Measurements from ENCODE around the gene TRIM58.

TRIM58 gene

DNA sequence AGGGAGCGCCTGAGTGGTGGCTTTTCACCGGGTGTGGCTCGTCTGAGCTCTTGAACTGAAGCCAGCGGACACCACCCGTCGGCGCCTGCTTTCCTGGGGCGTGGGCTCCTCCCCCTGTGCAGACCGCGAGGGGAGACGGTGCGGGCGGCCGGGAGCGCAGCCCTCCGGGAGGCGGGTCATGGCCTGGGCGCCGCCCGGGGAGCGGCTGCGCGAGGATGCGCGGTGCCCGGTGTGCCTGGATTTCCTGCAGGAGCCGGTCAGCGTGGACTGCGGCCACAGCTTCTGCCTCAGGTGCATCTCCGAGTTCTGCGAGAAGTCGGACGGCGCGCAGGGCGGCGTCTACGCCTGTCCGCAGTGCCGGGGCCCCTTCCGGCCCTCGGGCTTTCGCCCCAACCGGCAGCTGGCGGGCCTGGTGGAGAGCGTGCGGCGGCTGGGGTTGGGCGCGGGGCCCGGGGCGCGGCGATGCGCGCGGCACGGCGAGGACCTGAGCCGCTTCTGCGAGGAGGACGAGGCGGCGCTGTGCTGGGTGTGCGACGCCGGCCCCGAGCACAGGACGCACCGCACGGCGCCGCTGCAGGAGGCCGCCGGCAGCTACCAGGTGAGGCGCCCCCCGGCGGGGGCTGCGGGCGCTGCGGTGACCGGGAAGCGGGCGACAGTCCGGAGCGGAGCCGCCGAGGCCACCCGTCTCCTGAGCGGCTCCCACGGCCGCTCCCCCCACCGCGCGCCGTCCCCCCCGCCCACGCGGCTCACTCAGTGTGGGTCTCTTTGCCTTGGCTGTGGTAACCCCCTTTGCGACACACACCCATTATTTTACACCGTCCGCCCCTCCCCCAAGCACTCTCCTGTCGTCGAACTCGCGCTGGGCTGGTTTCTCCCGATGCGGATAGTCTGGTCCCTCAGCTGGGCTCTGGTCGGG is at the start of gene TRIM58:
Gene TRIM58 (plus strand): TSS at position 119 of the 916 bp plus-strand sequence. CDS start 60 bp downstream, at position 179.
- no peak for DNase-seq

GRCh38 chr1:247812637-247813036 is 44.4 kb upstream of the TRIM58 start:
- DNase-seq: no peak

DNA sequence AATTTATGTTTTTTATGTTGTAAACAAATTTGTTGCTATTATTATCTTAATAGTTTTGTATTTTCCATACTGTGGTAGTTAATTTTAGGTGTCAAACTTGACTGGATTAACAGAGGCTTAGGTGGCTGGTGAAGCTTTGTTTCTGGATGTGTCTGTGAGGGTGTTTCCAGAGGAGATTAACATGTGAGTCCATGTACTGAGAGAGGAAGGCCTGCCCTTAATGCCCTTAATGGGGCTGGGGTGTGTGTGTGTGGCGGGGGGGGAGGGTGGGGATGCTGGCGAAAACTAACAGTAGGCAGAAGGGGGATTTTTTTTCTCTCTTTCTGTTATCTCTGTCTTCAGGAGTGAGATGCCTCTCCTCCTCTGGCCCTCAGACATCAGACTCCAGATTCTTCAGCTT is 34.9 kb upstream of the TRIM58 start:
- DNase-seq: no peak

DNA sequence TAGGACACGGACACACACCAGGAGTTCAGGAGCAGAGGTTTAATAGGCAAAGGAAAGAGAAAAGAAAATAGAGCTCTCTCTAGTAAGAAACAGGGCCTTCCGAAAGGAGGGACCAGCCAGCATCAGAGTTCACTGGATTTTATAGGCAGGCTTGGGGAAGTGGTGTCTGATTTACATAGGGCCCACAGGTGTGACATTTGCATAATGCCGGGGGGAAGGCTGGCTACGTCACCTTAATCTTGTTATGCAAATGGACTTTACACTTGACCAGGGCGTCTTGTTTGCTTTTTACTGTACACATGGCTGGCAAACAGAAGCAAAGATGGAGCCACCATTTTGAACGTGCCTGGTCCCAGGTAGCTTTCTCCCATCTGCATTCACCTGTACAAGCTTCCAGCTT is 33.0 kb upstream of the TRIM58 start, which contains the start of gene OR14A16:
Gene OR14A16 (minus strand): TSS at position 97 of the 400 bp plus-strand sequence. CDS start 8,390 bp downstream, outside the sequence.
- DNase-seq: no peak

DNA sequence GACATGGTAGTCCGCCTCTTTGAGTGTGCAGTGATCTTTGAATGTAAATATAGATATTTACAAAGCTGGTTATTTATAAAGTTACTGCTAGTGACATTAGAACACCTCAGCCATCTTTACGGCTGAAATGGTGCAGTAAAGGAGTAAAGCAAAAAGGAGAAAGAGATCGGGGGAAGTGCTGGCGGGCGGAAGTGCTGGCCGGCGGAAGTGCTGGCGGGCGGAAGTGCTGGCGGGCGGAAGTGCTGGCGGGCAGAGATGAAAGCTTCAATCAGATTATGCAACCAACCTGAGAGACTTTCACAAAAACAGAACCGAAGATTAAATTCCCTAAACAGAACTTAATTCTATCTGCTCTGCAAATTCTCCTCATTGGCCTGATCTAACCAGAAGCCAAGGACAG is 31.6 kb upstream of the TRIM58 start:
- DNase-seq: no peak

- DNase-seq: no peak
Measured at GRCh38 chr1:247829656-247830055, 27.3 kb upstream of the TRIM58 start.

DNA sequence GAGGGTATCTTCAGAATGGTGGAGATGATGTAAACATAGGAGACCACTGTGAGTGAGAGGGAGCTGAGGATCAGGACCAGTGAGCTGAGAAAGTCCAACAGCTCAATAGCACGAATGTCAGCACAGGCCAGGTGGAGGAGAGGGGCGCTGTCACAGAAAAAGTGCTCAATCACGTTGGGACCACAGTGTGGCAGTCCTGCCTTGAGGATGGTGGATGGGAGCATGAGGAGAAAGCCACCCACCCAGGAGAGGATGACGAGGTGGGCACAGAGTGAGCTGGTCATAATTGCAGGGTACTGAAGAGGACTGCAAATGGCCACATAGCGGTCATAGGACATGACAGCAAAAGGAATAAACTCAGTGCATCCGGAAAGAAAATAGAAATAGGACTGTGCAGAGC is 23.4 kb upstream of the TRIM58 start:
- no peak for DNase-seq

- no peak for DNase-seq
Measured at GRCh38 chr1:247840818-247841217, 16.2 kb upstream of the TRIM58 start.

DNA sequence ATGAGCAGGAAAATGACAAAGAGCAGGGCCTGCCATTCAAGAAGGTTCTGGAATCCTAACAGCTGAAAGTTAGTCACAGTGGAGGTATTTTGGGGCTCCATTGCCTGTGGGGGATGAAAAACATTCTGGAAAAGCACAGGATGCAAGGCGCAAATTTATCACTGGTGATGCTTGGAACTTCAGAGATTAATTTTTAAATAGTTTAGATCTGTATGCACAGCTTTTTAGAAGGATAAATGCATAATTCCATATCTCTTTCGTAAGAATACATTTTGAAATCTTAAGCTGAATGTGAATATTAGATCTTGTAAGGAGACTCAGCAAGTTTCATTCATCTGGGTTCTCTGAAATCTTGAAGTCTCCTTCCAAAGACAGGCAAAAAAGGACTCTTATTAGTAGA is 15.2 kb upstream of the TRIM58 start, which contains the start of gene OR11L1:
Gene OR11L1 (minus strand): TSS at position 101 of the 400 bp plus-strand sequence. CDS start 0 bp downstream, at position 101.
- no peak for DNase-seq

DNA sequence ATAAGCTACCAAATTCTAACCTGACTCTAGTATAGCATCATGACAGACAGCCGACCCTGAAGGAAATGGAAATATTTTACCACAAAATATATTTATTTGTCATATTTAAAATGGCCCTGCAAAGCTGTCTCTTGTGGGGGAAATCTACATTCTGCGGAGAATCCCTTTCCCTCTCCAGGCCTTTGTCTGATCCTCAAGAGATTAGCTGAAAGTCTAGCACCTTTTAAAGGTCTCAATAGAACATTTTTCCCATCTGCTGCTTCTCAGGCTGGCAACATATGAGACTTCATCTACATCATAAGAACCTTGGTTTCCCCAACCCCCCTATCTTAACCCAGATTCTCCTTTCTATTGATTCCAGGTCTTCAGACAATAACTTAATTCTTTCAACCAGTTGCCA is 13.6 kb upstream of the TRIM58 start:
- no peak for DNase-seq

DNA sequence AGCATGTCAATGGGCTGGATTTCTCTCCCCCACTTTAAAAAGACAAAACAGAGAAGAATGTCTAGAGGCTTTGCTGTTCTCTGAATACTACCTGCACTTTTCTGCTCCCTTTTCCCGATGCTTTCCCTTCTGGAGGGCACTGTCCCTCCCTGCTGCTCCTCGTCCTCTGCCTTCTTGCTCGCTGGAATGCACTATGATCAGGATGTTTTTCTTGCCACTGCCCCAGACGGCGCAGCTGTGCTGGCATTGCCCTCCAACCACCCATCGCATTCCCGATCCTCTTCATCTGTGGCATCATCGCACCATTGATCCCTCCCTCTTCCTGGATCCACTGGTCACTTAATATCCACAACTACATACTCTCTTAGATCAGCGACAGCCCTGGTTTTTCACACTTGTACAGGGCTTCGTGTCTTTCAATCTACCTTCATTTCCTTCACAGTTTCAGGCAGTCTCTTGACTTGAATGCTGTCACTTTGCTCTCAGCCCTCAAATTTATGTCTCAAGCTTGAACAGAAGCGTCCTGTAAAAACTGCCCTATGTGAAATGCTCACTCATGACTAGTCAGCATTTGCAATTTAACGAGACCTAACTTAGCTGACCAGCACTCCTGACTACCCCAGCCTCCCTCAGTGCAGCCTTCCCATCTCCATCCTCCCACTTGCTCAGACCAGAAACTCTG is 11.8 kb upstream of the TRIM58 start:
- DNase-seq: no peak

- no peak for DNase-seq
Measured at GRCh38 chr1:247845693-247846017, 11.3 kb upstream of the TRIM58 start.

- no peak for DNase-seq
Measured at GRCh38 chr1:247848346-247848745, 8.6 kb upstream of the TRIM58 start.

DNA sequence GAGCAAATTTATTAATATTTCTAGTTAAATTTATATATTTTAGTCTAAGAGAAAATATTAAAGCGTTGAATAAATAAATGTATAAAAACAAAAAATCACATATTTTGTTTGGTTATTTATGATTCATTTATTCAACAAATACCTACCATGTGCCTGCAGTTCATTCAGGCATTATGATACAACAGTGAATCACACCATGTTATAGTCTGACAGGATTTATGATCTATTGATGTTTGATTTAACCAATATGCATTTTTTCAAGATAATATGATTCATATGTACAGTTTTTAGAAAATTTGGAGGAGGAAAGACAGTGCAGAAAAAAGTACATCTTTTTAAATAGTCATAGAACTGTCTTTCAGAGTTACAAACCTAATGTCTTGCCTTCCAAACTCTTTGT is 7.4 kb upstream of the TRIM58 start:
- DNase-seq: no peak

- no peak for DNase-seq
Measured at GRCh38 chr1:247854899-247855545, 2.0 kb upstream of the TRIM58 start.

DNA sequence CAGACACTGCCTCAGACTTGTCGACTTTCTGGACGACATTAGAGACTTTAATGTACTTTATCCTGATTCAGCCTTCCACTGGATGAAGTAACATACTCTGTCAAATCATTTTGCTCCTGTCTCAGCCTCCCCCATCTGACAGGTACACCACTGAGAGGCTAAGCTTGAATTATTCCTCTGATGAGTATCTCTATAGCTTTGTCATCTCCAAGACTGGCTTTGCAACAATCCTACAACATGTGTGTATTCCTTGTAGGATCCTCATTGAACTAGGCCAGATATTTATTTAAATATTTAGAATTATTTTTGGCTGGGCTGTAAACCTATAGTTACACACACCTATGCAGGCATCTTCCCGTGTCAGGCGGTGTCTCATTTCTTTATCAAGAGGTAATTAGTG is 1.1 kb upstream of the TRIM58 start:
- no peak for DNase-seq

- no peak for DNase-seq
Measured at GRCh38 chr1:247857985-247858619, 1.1 kb downstream of the TRIM58 start.

DNA sequence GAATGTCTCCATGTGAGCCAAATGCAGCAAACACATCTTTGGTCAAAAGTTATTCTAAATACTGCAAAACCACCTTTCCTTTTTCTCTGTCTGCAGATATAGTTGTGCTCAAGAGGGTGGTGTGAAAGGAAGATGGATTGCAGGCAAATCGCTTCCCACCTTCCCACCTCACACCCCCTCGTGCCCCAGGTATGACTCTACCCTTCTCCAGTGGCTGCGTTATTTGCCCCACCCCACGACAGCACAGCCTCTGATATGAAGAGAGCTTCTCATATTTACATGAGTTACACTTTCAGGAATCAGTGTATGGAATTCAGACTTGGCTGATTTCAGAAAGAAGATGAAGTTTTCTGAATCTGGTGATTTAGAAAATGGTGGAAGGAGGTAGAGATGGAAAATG is 5.8 kb downstream of the TRIM58 start:
- no peak for DNase-seq

GRCh38 chr1:247864644-247865043 is 7.7 kb downstream of the TRIM58 start:
- DNase-seq: no peak

DNA sequence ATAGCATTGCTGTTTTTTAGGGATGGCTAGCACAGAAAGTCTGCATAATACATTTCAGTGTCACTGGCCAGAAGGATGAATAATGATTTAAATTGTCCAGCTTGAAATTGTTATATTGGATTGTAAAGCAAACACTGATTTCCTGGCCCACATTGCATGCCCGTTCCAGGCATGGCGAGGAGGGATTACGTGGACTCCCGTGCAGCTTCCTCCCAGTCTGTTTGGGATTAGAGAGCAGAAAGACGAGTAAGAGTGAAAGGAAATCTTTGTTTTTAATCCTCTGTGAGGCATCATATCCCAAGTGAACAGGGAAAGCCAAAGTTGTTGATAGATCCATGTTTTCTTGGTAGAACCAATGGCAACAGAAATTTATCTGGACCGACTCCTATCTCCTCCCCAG is 8.4 kb downstream of the TRIM58 start:
- no peak for DNase-seq

DNA sequence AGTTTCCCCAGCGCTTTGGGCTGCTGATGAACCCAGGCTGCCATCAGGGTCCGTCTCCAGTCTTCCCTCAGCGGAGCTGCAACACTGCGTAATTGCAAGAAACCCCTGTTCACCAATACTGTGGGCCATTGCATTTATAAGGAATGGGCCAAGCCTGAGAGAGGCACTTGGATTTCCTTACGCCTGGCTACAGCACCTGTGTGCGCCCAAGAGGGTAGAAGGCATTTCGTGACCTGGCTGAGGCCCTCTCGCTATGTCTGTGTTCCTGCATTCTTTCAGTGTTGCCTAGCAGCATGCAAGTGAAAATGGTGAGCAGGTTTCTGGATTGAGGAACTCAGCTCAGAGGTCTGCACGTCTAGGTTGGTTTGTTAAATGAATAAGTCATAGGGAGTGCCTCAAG is 26.4 kb downstream of the TRIM58 start:
- DNase-seq: no peak

DNA sequence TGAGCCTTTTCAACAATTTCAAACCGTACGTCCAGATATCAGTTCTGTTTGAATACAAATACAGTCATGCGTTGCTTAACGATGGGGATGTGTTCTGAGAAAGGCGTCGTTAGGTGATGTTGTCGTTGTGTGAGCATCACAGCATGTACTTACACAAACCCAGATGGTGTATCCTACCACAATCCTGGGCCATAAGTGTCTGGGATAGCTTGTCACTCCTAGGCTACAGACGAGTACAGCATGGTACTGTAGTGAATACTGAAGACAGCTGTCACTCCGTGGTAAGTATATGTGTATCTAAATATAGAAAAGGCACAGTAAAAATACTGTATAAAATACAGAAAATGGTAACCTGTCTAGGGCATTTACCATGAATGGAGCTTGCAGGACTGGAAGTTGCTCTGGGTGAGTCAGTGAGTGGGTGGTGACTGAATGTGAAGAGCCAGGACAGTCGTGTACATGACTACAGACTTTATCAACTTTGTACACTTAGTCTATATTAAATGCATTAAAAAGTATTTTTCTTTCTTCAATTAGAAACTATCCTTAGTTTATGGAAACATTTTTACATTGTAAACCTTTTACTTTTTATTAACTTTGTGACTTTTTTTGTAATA is 27.9 kb downstream of the TRIM58 start:
- DNase-seq: no peak

Data from SHP77 (cell line).